ENCODE results near the gene HSP90AA1. TPM values are rescaled to one million over a fixed set of nuclear protein-coding genes. Genes with fewer than 3 reads are reported as not detected.
"Not testable (repeated sequence)": the region's sequence is repeated elsewhere in the genome, so short reads cannot be mapped to it uniquely, and the experiment has no call there.

HSP90AA1 gene
- 100 to 1,000 TPM; 224 to 950 (median 420) TPM for total RNA-seq

DNA sequence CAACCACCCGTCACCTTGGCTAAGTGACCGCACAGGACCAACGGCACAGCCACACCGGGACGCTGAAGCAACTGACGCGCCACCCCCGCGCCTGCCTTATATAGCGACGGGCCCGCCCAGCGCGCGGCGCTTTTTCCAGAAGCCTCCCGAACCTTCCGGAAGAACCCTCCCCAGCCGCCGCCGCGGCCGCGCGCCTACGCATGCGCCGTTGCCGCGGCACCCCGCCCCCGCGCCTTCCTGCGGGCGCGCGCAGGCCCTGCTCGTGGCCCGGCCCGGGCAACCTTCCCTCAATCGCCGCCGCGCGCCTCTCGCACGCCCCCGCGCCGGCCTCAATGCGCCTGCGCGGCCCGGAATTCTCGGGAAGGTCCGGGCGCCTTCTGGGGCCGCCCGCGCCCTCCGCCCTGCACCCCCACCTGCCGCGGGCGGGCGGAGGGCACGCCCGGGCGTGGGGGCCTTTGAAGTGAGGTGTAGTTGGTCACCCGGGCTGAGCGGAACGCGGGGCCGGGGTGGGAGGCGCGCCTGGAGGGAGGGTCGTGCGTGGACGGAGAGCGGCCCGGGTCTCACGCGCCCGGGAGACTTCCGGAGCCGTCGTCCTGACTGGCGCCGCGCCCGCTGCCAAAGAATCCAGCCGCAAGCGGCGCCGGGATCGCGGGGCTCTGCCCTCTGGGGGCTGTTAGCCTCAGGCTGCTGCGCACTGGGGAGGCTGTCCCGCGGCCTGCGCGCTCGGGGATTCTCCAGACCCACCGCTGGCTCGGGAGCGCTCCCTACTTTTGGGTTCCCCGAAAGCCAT lies at the start of gene HSP90AA1:
Gene HSP90AA1, minus strand, starts transcription at position 73 of the 790 bp plus-strand sequence. CDS start 666 bp downstream, outside the sequence.
- no peaks in the 10 kb centered on the region for H3K27me3 ChIP-seq
- WGBS, 2 donors: 0% methylated on average over 1 to 3 of the region's 106 CpGs
- H3K36me3 ChIP-seq: peaks cover 19 to 38% (median 23%) of the 10 kb centered on the region in 3 donors
- DNase-seq: peak; percentile 58
- peak in 3 of 4 donors; percentile 90 to 98 (median 97) for TF ChIP-seq POLR2A (IDR thresholded peaks at IDR 0.05)
- TF ChIP-seq, protein P1, sequence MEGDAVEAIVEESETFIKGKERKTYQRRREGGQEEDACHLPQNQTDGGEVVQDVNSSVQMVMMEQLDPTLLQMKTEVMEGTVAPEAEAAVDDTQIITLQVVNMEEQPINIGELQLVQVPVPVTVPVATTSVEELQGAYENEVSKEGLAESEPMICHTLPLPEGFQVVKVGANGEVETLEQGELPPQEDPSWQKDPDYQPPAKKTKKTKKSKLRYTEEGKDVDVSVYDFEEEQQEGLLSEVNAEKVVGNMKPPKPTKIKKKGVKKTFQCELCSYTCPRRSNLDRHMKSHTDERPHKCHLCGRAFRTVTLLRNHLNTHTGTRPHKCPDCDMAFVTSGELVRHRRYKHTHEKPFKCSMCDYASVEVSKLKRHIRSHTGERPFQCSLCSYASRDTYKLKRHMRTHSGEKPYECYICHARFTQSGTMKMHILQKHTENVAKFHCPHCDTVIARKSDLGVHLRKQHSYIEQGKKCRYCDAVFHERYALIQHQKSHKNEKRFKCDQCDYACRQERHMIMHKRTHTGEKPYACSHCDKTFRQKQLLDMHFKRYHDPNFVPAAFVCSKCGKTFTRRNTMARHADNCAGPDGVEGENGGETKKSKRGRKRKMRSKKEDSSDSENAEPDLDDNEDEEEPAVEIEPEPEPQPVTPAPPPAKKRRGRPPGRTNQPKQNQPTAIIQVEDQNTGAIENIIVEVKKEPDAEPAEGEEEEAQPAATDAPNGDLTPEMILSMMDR (IDR thresholded peaks at IDR 0.05): peak in 1 of 6 experiments; percentile 2
- H3K9me3 ChIP-seq: no peaks in the 10 kb centered on the region
- intact Hi-C loops (cut with DNase I): no loop called here
- H3K4me3 ChIP-seq: peak within 1 kb of the TSS; percentile 65 to 98 (median 88)
- peaks cover 18 to 58% (median 29%) of the 10 kb centered on the region in 3 donors for H3K4me1 ChIP-seq
- peak within 1 kb of the TSS; percentile 99 to 100 (median 100) for H3K27ac ChIP-seq

DNA sequence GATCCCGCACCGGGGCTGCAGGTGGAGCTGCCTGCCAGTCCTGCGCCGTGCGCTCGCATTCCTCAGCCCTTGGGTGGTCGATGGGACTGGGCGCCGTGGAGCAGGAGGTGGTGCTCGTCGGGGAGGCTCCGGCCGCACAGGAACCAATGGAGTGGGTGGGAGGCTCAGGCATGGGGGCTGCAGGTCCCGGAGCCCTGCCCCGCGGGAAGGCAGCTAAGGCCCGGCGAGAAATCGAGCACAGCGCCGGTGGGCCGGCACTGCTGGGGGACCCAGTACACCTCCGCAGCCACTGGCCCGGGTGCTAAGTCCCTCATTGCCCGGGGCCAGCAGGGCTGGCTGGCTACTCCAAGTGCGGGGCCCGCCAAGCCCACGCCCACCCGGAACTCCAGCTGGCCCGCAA lies 48.6 kb upstream of the HSP90AA1 start:
- H3K27ac ChIP-seq; H3K9me3 ChIP-seq; DNase-seq; H3K27me3 ChIP-seq; H3K4me3 ChIP-seq; intact Hi-C loops (cut with DNase I); H3K36me3 ChIP-seq: not testable (repeated sequence)
- WGBS, 2 donors: 100% methylated on average over 2 of the region's 30 CpGs; no CpG with 5 or more reads in 1 of the 2 donors
- H3K4me1 ChIP-seq: peaks cover 0 to 10% (median 0%) of the 10 kb centered on the region in 3 donors

DNA sequence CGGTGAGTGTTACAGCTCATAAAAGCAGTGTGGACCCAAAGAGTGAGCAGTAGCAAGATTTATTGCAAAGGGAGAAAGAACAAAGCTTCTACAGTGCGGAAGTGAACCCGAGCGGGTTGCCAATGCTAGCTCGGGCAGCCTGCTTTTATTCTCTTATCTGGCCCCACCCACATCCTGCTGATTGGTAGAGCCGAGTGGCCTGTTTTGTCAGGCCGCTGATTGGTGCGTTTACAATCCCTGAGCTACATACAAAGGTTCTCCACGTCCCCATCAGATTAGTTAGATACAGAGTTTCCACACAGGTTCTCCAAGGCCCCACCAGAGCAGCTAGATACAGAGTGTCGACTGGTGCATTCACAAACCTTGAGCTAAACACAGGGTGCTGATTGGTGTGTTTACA lies 47.9 kb upstream of the HSP90AA1 start:
- H3K27me3 ChIP-seq; intact Hi-C loops (cut with DNase I): not testable (repeated sequence)

DNA sequence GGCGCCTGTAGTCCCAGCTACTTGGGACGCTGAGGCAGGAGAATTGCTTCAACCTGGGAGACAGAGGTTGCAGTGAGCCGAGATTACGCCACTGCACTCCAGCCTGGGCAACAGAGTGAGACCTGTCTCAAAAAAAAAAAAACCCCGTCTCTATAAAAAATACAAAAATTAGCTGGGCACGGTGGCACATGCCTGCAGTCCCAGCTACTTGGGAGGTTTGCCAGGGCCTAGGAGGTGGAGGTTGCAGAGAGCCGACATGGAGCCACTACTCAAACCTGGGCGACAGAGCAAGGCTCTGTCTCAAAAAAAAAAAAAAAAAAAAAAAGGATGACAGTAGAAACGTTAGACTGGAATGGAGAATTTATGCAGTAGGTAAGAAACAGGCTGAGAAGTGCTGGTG lies 47.2 kb upstream of the HSP90AA1 start:
- H3K9me3 ChIP-seq; intact Hi-C loops (cut with DNase I); DNase-seq; H3K27me3 ChIP-seq; H3K27ac ChIP-seq; H3K4me1 ChIP-seq; H3K4me3 ChIP-seq; H3K36me3 ChIP-seq: not testable (repeated sequence)
- 74 to 82% methylated on average over 5 to 9 of the region's 9 CpGs for WGBS, 2 donors

More for the DNA sequence above, 47.9 kb upstream of the HSP90AA1 start:
- H3K4me1 ChIP-seq, DNase-seq, H3K36me3 ChIP-seq, H3K4me3 ChIP-seq, H3K27ac ChIP-seq, H3K9me3 ChIP-seq: not testable (repeated sequence)
- 89 to 93% methylated on average over 10 of the region's 10 CpGs for WGBS, 2 donors

DNA sequence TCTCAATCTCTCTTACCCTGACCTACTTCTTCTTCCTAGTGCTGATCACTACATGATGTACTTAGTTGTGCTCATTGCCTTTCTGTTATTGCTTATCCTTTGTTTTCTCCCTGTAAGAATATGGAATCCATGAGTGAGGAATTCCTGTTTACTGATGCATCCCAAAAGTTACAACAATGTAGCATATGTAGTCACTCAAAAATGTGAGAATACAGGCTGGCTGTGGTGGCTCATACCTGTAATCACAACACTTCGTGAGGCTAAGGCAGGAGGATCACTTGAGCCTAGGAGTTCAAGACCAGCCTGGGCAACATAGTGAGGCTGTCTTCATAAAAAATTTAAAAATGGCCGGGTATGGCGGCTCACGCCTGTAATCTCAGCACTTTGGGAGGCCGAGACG lies 44.9 kb upstream of the HSP90AA1 start:
- intact Hi-C loops (cut with DNase I): no loop called here
- no peaks in the 10 kb centered on the region for H3K27me3 ChIP-seq
- 73 to 80% methylated on average over 5 to 6 of the region's 6 CpGs for WGBS, 2 donors
- no peak overlapping the region for H3K4me3 ChIP-seq
- no peak overlapping the region for H3K27ac ChIP-seq
- DNase-seq: no peak
- TF ChIP-seq, protein P1 (IDR thresholded peaks at IDR 0.05): no peak
- TF ChIP-seq POLR2A (IDR thresholded peaks at IDR 0.05): no peak
- no peaks in the 10 kb centered on the region for H3K9me3 ChIP-seq
- H3K36me3 ChIP-seq: no peaks in the 10 kb centered on the region
- H3K4me1 ChIP-seq: no peaks in the 10 kb centered on the region

DNA sequence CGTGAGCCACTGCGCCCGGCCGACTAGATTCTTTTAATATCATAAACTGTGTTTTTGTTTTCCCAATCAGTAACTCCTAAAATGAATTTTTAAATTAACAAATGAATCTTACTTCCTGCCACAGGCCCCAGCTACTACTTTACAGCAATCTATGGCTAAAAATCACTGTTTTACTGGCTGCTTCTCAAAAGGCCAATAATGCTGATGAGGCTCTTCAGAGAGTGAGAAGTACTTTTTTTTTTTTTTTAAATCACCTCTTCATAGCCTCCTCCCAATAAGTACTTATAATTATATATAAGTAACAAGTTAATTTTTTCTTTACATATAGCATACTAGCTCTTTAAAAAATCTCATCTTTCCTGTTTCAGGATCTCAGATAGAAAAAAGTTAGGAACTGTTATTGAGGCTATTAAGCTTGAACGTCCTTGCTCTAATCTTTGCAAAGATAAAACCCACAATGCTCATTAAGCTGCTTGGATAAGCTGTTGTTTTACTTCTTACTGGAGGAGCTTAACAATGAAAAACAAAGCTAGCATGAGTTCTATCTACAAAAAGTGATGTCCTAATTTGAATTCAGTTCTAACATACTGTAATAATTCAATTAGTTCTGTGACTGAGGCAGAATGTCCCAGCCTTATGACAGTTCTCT lies 40.1 kb upstream of the HSP90AA1 start:
- no peak for DNase-seq
- Histone ChIP-seq H3K4me3 (no peak overlapping the region), H3K36me3 (no peaks in the 10 kb centered on the region), H3K9me3 (no peaks in the 10 kb centered on the region), H3K4me1 (peaks cover 0 to 17% (median 6%) of the 10 kb centered on the region in 3 donors), H3K27ac (no peak overlapping the region), H3K27me3 (no peaks in the 10 kb centered on the region)
- intact Hi-C loops (cut with DNase I): no loop called here
- TF ChIP-seq, protein P1 (IDR thresholded peaks at IDR 0.05): no peak
- no peak for TF ChIP-seq POLR2A (IDR thresholded peaks at IDR 0.05)
- 81 to 86% methylated on average over 5 of the region's 5 CpGs for WGBS, 2 donors

Measured in esophagus squamous epithelium (tissue), 5 donors.